Smooth muscle cell (in vitro differentiated cells): ENCODE data around the gene PRKN. TPM values are rescaled to one million over a fixed set of nuclear protein-coding genes. Genes with fewer than 3 reads are reported as not detected.

Experiments
- DNase-seq: peaks from one replicate; lab custom pipeline; 2025; ENCODE audit not compliant: unreplicated experiment; lab: John Stamatoyannopoulos, UW
- H2AFZ ChIP-seq: fragments of 200-600 bp; sonication (generic); 2 replicates; pipeline ENCODE4 v1.6.0; 2016; ENCODE audit warnings: antibody characterized with exemption, low read depth, mild to moderate bottlenecking
- H3F3A ChIP-seq: fragments of 200-600 bp; sonication (generic); 2 replicates; pipeline ENCODE4 v1.6.0; 2017; ENCODE audit warnings: antibody characterized with exemption, low read depth
- H3K27ac ChIP-seq: fragments of 200-600 bp; sonication (generic); 2 replicates; pipeline ENCODE4 v1.5.1; 2016; ENCODE audit warnings: low read depth, mild to moderate bottlenecking
- H3K27me3 ChIP-seq: fragments of 200-600 bp; sonication (generic); 2 replicates; pipeline ENCODE4 v1.6.1; 2016; ENCODE audit warnings: low read depth, mild to moderate bottlenecking
- H3K36me3 ChIP-seq: fragments of 200-600 bp; sonication (generic); 2 replicates; pipeline ENCODE4 v1.5.1; 2016; ENCODE audit warnings: low read depth
- H3K4me1 ChIP-seq: fragments of 200-600 bp; sonication (generic); 2 replicates; pipeline ENCODE4 v1.5.1; 2016; ENCODE audit warnings: low read depth
- H3K4me2 ChIP-seq: fragments of 200-600 bp; sonication (generic); 2 replicates; pipeline ENCODE4 v1.6.0; 2016; ENCODE audit warnings: mild to moderate bottlenecking
- H3K4me3 ChIP-seq: fragments of 200-600 bp; sonication (generic); 2 replicates; pipeline ENCODE4 v1.5.1; 2016; ENCODE audit warnings: mild to moderate bottlenecking
- H3K79me2 ChIP-seq: fragments of 200-600 bp; sonication (generic); 2 replicates; pipeline ENCODE4 v1.6.0; 2016; ENCODE audit warnings: low read depth, mild to moderate bottlenecking
- H3K9ac ChIP-seq: fragments of 200-600 bp; sonication (generic); 2 replicates; pipeline ENCODE4 v1.6.0; 2016; ENCODE audit warnings: low read depth
- H3K9me3 ChIP-seq: fragments of 200-600 bp; sonication (generic); replicated peaks from 2 replicates; pipeline ENCODE4 v1.5.1; 2016; ENCODE audit warnings: low read depth
- H4K20me1 ChIP-seq: fragments of 200-600 bp; sonication (generic); 2 replicates; pipeline ENCODE4 v1.6.0; 2016; ENCODE audit warnings: low read depth
- CTCF ChIP-seq: fragments of 200-600 bp; sonication (generic); IDR thresholded peaks from 2 replicates; pipeline ENCODE4 v1.5.1; 2017; ENCODE audit warnings: borderline replicate concordance, mild to moderate bottlenecking, antibody characterized with exemption; ENCODE audit not compliant: insufficient read depth, poor library complexity, severe bottlenecking
- WGBS: methylation state at CpG from one replicate; pipeline ENCODE4 v1.1.7; 2016; ENCODE audit warnings: low lambda C conversion rate; 5-methylcytosine and 5-hydroxymethylcytosine counted together
- polyA plus RNA-seq: library from polyadenylated mRNA; unstranded; fragments of >200 nt; fragmentation: Nextera tagmentation; extraction: Ambion mirVana; gene quantifications from 2 replicates; pipeline ENCODE4 v1.2.1, GENCODE V29; 2016
- total RNA-seq: library from RNA; depleted of rRNA; stranded (reverse); fragments of >200 nt; gene quantifications from 2 replicates; pipeline ENCODE4 v1.2.3, GENCODE V29; 2014

The PRKN gene
- total and polyA plus RNA-seq, 2 experiments from 2014 or later: 0.81 to 5.1 TPM

- H3K9ac ChIP-seq: no peak overlapping the region
- DNase-seq: no peak
- H3K36me3 ChIP-seq: no peaks in the 10 kb centered on the region
- H3K4me1 ChIP-seq: no peaks in the 10 kb centered on the region
- H3K27me3 ChIP-seq: no peaks in the 10 kb centered on the region
- no peaks in the 10 kb centered on the region for H3F3A ChIP-seq
- H4K20me1 ChIP-seq: no peaks in the 10 kb centered on the region
- no peaks in the 10 kb centered on the region for H3K79me2 ChIP-seq
- H3K4me3 ChIP-seq: no peak overlapping the region
- H2AFZ ChIP-seq: no peak overlapping the region
- no peaks in the 10 kb centered on the region for H3K9me3 ChIP-seq
- 73% methylated on average over 14 of the region's 14 CpGs for WGBS
- no peak for TF ChIP-seq CTCF
- H3K4me2 ChIP-seq: no peak overlapping the region
- H3K27ac ChIP-seq: no peak overlapping the region
Measured at GRCh38 chr6:161838306-161839035, 889.1 kb downstream of the PRKN start.

GRCh38 chr6:161837854-161838253 lies 889.7 kb downstream of the PRKN start:
- Histone ChIP-seq H2AFZ (no peak overlapping the region), H3K9me3 (no peaks in the 10 kb centered on the region), H3K9ac (no peak overlapping the region), H3F3A (no peaks in the 10 kb centered on the region), H3K27ac (no peak overlapping the region), H3K27me3 (no peaks in the 10 kb centered on the region), H3K36me3 (no peaks in the 10 kb centered on the region), H3K79me2 (no peaks in the 10 kb centered on the region), H3K4me1 (no peaks in the 10 kb centered on the region), H3K4me3 (no peak overlapping the region), H4K20me1 (no peaks in the 10 kb centered on the region), H3K4me2 (no peak overlapping the region)
- TF ChIP-seq CTCF: no peak
- DNase-seq: no peak
- 67% methylated on average over 2 of the region's 2 CpGs for WGBS

- H3K4me2 ChIP-seq: no peak overlapping the region
Measured at GRCh38 chr6:161837449-161837735, 890.2 kb downstream of the PRKN start.

More at GRCh38 chr6:161837449-161837735, 890.2 kb downstream of the PRKN start:
- H2AFZ ChIP-seq: no peak overlapping the region
- H3K36me3 ChIP-seq: no peaks in the 10 kb centered on the region
- H3K4me1 ChIP-seq: no peaks in the 10 kb centered on the region
- WGBS: 35% methylated on average over 1 of the region's 1 CpG
- no peak overlapping the region for H3K9ac ChIP-seq
- H3K79me2 ChIP-seq: no peaks in the 10 kb centered on the region
- no peaks in the 10 kb centered on the region for H4K20me1 ChIP-seq
- no peaks in the 10 kb centered on the region for H3K9me3 ChIP-seq
- H3K4me3 ChIP-seq: no peak overlapping the region
- no peak for DNase-seq
- H3F3A ChIP-seq: no peaks in the 10 kb centered on the region
- H3K27ac ChIP-seq: no peak overlapping the region
- H3K27me3 ChIP-seq: no peaks in the 10 kb centered on the region
- no peak for TF ChIP-seq CTCF
